A673 (cell line): ENCODE results near the gene TCL1A. TPM values are rescaled to one million over a fixed set of nuclear protein-coding genes. Genes with fewer than 3 reads are reported as not detected.
"Not testable (repeated sequence)": the region's sequence is repeated elsewhere in the genome, so short reads cannot be mapped to it uniquely, and the experiment has no call there.

Source experiments
- Bru-seq: library from RNA; stranded (reverse); fragments of 400-500 nt; gene quantifications from one replicate; lab custom pipeline; 2021; lab: Mats Ljungman, UMichigan
- BruChase-seq, 2 experiments: library from RNA; stranded (reverse); fragments of 400-500 nt; gene quantifications; one replicate each; lab custom pipeline; 2021; lab: Mats Ljungman, UMichigan
- BruUV-seq: library from RNA; stranded (reverse); fragments of 400-500 nt; replicated peaks from 2 replicates; lab custom pipeline; 2021; lab: Mats Ljungman, UMichigan
- CTCF ChIA-PET: fragments of 300-600 bp; sonication (Branson Sonifier 250); formaldehyde crosslinking; loops from one replicate; lab custom pipeline; 2022; ENCODE audit warnings: antibody characterized with exemption; lab: Charles Lee
- POLR2A ChIA-PET: fragments of 300-600 bp; sonication (Branson Sonifier 250); formaldehyde crosslinking; loops from one replicate; lab custom pipeline; 2022; ENCODE audit warnings: antibody characterized with exemption; ENCODE audit not compliant: low non-redundant PET; lab: Charles Lee
- DNase-seq: peaks from one replicate; pipeline ENCODE4 v3.0.0-alpha.2; 2015; ENCODE audit warnings: low spot score
- H3K27ac ChIP-seq: fragments of 200-600 bp; sonication (generic); 2 replicates; pipeline ENCODE4 v1.5.1; 2016; ENCODE audit warnings: mixed run types, low read depth, mild to moderate bottlenecking, mixed read lengths, antibody characterized with exemption, low read length; ENCODE audit not compliant: poor library complexity, severe bottlenecking
- H3K27me3 ChIP-seq: fragments of 200-600 bp; sonication (generic); replicated peaks from 2 replicates; pipeline ENCODE4 v1.6.1; 2017; ENCODE audit warnings: mixed run types, low read depth, mild to moderate bottlenecking, mixed read lengths, antibody characterized with exemption, low read length; ENCODE audit not compliant: insufficient read depth, poor library complexity
- H3K36me3 ChIP-seq: fragments of 200-600 bp; sonication (generic); 2 replicates; pipeline ENCODE4 v1.6.1; 2016; ENCODE audit warnings: mixed run types, mild to moderate bottlenecking, mixed read lengths, antibody characterized with exemption, low read length; ENCODE audit not compliant: insufficient read depth, poor library complexity, severe bottlenecking
- H3K4me1 ChIP-seq: fragments of 200-600 bp; sonication (generic); 2 replicates; pipeline ENCODE4 v1.6.1; 2017; ENCODE audit warnings: mixed run types, mild to moderate bottlenecking, mixed read lengths, antibody characterized with exemption, low read length; ENCODE audit not compliant: insufficient read depth, poor library complexity, severe bottlenecking
- H3K4me3 ChIP-seq: fragments of 200-600 bp; sonication (generic); 2 replicates; pipeline ENCODE4 v1.5.1; 2016; ENCODE audit warnings: low read depth, mixed run types, mild to moderate bottlenecking, mixed read lengths, low read length; ENCODE audit not compliant: poor library complexity, severe bottlenecking
- H3K9me3 ChIP-seq: fragments of 200-600 bp; sonication (generic); 2 replicates; pipeline ENCODE4 v1.6.1; 2016; ENCODE audit warnings: mixed run types, low read depth, mild to moderate bottlenecking, mixed read lengths, antibody characterized with exemption, low read length; ENCODE audit not compliant: poor library complexity, severe bottlenecking
- EZH2 ChIP-seq: fragments of 200-600 bp; sonication (generic); IDR thresholded peaks from 2 replicates; pipeline ENCODE4 v1.6.1; 2017; ENCODE audit warnings: borderline replicate concordance, low read depth, mild to moderate bottlenecking, mixed read lengths, antibody characterized with exemption, low read length; ENCODE audit not compliant: poor library complexity, severe bottlenecking
- intact Hi-C: fragments of 100-400 bp; cut with micrococcal nuclease; formaldehyde crosslinking; loops from one replicate; pipeline ENCODE4 v1.10.0; 2022; ENCODE audit not compliant: unreplicated experiment
- long read RNA-seq: library from polyadenylated mRNA; stranded (forward); transcript quantifications from one replicate; pipeline ENCODE4 v2.0.0, GENCODE V29; 2022
- total RNA-seq: library from RNA; stranded (reverse); gene quantifications from 2 replicates; pipeline ENCODE4 v1.2.3, GENCODE V29; 2021
- TF ChIP-seq, protein P1 (sequence below): fragments of 300-800, 200-600 bp; sonication (generic); conservative IDR thresholded peaks from 2 replicates; pipeline ENCODE4 v1.5.1; 2017; ENCODE audit warnings: low read depth, mild to moderate bottlenecking, antibody characterized with exemption, low read length, moderate library complexity, mixed read lengths

TCL1A gene, protein sequence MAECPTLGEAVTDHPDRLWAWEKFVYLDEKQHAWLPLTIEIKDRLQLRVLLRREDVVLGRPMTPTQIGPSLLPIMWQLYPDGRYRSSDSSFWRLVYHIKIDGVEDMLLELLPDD
- total RNA-seq: not detected in 2 replicates
- Bru-seq, nascent RNA: not detected
- BruChase-seq, experiment 1, labeled RNA remaining after a 2-hour chase: not detected
- not detected for BruChase-seq, experiment 2, labeled RNA remaining after a 6-hour chase
- long read RNA-seq: 0 reads

DNA sequence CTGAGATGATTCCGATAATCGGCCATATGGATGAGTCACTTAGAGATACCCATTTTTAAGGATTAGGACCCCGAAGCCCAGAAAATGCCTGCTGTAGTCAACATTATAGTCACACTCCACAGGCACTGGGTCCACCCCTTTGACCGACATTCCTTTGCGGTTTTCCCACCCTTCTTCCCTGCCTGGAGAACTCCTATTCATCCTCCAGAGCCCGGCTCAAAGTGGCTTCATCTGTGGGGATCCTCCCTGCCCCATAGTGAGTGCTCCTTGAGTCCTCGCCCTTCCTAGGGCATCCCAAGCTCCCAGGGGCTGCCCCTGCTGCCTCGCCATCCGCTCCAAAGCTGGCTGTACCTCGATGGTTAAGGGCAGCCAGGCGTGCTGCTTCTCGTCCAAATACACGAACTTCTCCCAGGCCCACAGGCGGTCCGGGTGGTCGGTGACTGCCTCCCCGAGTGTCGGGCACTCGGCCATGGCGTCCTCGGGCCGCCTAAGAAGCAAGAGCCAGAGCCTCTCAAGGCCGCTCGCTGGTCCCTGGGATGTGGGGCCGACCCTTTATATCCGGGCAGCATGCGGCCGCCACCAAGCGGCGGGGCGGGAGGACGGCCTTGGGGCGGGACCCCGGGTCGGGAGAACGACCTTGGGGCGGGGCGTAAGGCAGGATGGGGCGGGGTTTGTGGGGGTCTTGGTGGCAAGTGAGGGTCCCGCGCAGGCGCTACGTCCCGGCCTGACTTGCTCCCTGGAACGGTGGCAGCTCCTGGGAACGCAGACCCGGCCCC lies at the start of gene TCL1A:
TCL1A (minus strand) TSS at position 530 of the 776 bp plus-strand sequence; CDS start at position 471, 59 bp downstream.
- intact Hi-C loops: no loop called here
- Histone ChIP-seq H3K36me3 (no peaks in the 10 kb centered on the region), H3K4me1 (no peaks in the 10 kb centered on the region), H3K9me3 (no peaks in the 10 kb centered on the region), H3K27ac (no peak within 1 kb of the TSS), H3K4me3 (no peak within 1 kb of the TSS), H3K27me3 (peaks cover 3% of the 10 kb centered on the region)
- no TSS peak for BruUV-seq
- TF ChIP-seq, protein P1, sequence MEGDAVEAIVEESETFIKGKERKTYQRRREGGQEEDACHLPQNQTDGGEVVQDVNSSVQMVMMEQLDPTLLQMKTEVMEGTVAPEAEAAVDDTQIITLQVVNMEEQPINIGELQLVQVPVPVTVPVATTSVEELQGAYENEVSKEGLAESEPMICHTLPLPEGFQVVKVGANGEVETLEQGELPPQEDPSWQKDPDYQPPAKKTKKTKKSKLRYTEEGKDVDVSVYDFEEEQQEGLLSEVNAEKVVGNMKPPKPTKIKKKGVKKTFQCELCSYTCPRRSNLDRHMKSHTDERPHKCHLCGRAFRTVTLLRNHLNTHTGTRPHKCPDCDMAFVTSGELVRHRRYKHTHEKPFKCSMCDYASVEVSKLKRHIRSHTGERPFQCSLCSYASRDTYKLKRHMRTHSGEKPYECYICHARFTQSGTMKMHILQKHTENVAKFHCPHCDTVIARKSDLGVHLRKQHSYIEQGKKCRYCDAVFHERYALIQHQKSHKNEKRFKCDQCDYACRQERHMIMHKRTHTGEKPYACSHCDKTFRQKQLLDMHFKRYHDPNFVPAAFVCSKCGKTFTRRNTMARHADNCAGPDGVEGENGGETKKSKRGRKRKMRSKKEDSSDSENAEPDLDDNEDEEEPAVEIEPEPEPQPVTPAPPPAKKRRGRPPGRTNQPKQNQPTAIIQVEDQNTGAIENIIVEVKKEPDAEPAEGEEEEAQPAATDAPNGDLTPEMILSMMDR: no peak
- no peak for TF ChIP-seq EZH2
- no peak for DNase-seq
- ChIA-PET CTCF (no interaction called here), POLR2A (no interaction called here)

DNA sequence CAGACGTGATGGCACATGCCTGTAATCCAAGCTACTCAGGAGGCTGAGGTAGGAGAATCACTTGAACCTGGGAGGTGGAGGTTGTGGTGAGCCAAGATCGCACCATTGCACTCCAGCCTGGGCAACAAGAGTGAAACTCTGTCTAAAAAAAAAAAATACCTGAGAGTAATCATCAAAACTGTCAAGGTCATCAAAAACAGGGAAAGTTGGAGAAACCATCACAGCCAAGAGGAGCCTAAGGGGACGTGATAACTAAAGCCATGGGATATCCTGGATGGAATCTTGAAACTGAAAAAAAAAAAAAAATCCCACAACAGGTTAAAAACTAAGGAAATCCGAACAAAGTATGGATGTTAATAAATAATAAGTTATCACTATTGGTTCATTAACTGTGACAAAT lies 49.1 kb upstream of the TCL1A start:
- H3K4me3 ChIP-seq, BruUV-seq, CTCF ChIA-PET, H3K9me3 ChIP-seq, DNase-seq, H3K36me3 ChIP-seq, POLR2A ChIA-PET, H3K27ac ChIP-seq, H3K4me1 ChIP-seq, intact Hi-C loops: not testable (repeated sequence)
- peaks cover 41% of the 10 kb centered on the region for H3K27me3 ChIP-seq

DNA sequence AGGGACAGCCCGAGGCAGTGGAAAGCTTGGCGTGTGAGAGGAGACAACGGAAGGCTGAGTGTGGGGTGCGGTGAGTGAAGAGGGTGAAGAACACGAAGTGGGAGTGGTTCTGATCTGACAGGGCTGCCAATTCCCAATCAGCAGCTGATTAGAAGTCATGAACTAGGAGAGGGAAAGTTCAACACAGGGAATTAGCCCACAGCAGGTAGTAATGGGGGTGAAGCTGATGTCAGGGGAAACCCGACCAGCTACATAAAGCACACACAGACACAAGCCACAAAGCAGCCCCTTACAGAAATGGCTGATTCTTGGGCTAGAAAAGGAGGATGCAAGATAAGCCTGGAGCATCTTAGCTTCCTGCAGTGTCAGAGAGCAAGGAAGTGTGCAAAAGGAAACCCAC lies 47.5 kb upstream of the TCL1A start:
- Histone ChIP-seq H3K4me1 (no peaks in the 10 kb centered on the region), H3K27ac (no peak overlapping the region), H3K27me3 (peaks cover 50% of the 10 kb centered on the region), H3K4me3 (no peak overlapping the region), H3K36me3 (no peaks in the 10 kb centered on the region), H3K9me3 (no peaks in the 10 kb centered on the region)
- DNase-seq: no peak
- TF ChIP-seq, protein P1: no peak
- no peak for TF ChIP-seq EZH2
- ChIA-PET CTCF (no interaction called here), POLR2A (no interaction called here)
- no TSS peak for BruUV-seq
- intact Hi-C loops: no loop called here
